ENCODE measurements around the gene NCAPH2. TPM values are rescaled to one million over a fixed set of nuclear protein-coding genes. Genes with fewer than 3 reads are reported as not detected.
"Not testable (repeated sequence)": the region's sequence is repeated elsewhere in the genome, so short reads cannot be mapped to it uniquely, and the experiment has no call there.

The NCAPH2 gene
- polyA plus RNA-seq, 6 donors from 2014 or later: 33.9 to 43.3 (median 37.6) TPM

DNA sequence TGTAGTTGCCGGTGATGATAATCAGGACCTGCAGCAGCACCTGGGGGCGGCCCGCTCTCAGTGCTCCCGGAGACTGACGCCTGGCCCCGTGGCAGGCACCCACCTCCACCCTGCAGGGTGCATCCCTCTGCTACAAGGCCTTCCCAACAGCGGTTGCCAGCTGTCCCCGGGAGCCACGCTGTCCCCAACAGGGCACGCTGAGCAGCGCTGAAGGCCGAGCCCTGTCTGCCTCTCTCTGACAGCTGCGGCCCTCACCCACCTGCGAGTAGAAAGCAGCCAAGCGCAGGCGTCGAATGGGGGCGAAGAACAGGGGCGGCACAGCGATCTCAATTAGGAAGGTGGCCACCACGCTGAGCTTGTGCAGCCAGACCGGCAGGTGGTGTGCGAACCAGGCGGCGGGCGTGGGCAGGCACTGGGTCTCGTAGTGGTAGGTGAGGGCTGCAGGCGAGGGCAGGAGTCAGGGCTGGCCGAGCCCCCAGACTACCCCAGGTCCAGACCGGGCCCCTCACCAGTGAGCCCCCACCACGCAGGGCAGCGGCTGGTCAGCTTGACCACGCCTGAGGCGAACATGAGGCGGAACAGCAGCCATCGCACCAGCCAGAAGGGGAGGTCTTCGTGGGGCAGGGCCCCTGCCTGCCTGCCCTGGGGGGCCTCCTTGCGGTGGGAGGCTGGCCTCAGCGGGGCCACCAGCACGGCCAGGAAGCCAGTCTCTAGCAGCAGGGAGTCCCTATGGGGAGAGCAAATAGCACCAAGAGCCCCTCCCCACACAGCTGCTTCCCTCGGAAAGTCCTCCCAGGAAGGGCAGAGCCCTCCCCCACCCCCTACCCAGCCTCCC, 2.0 kb upstream of the NCAPH2 start:
- H3K27ac Mint-ChIP-seq: peak overlapping the region in 2 of 6 donors; percentile 51 to 57
- no peaks in the 10 kb centered on the region for H3K36me3 Mint-ChIP-seq
- ATAC-seq (ENCODE audit: low read depth in 2 of 2) (no peak), DNase-seq (no peak)
- H3K4me3 Mint-ChIP-seq: peak overlapping the region in 7 of 8 donors; percentile 73 to 98 (median 96)
- H3K4me1 Mint-ChIP-seq: peaks cover 18 to 20% (median 19%) of the 10 kb centered on the region in 3 donors
- H3K9me3 Mint-ChIP-seq: no peaks in the 10 kb centered on the region
- H3K27me3 Mint-ChIP-seq: no peaks in the 10 kb centered on the region

GRCh38 chr22:50506611-50507420, 1.2 kb upstream of the NCAPH2 start:
- no peaks in the 10 kb centered on the region for H3K9me3 Mint-ChIP-seq
- H3K27ac Mint-ChIP-seq: peak overlapping the region; percentile 92 to 99 (median 96)
- ATAC-seq (ENCODE audit: low read depth in 2 of 2) (no peak), DNase-seq (no peak)
- peak overlapping the region; percentile 95 to 98 (median 96) for H3K4me3 Mint-ChIP-seq
- H3K4me1 Mint-ChIP-seq: peaks cover 18 to 20% (median 19%) of the 10 kb centered on the region in 3 donors
- no peaks in the 10 kb centered on the region for H3K27me3 Mint-ChIP-seq
- H3K36me3 Mint-ChIP-seq: no peaks in the 10 kb centered on the region

- peak within 1 kb of the TSS; percentile 95 to 99 (median 99) for H3K27ac Mint-ChIP-seq
- H3K4me3 Mint-ChIP-seq: peak within 1 kb of the TSS; percentile 95 to 98 (median 96)
- DNase-seq (peak; percentile 87), ATAC-seq (ENCODE audit: low read depth in 2 of 2) (peak; percentile 72 to 74)
- H3K4me1 Mint-ChIP-seq: peaks cover 18 to 24% (median 20%) of the 10 kb centered on the region in 3 donors
- H3K36me3 Mint-ChIP-seq: no peaks in the 10 kb centered on the region
- no peaks in the 10 kb centered on the region for H3K9me3 Mint-ChIP-seq
- H3K27me3 Mint-ChIP-seq: no peaks in the 10 kb centered on the region
Observed at GRCh38 chr22:50507421-50507990, 518 bp upstream of the NCAPH2 start, which contains the start of gene LMF2. LMF2 (minus strand) TSS chr22:50507702; CDS start chr22:50507675, 27 bp downstream.

GRCh38 chr22:50508897-50509296, 873 bp downstream of the NCAPH2 start:
- ATAC-seq (ENCODE audit: low read depth in 2 of 2): no peak

GRCh38 chr22:50513175-50513574, 5.2 kb downstream of the NCAPH2 start:
- Mint-ChIP-seq H3K4me3 (no peak overlapping the region), H3K27me3 (no peaks in the 10 kb centered on the region), H3K36me3 (peaks cover 0 to 5% of the 10 kb centered on the region in 2 donors), H3K9me3 (no peaks in the 10 kb centered on the region), H3K27ac (no peak overlapping the region), H3K4me1 (peaks cover 28 to 35% (median 31%) of the 10 kb centered on the region in 3 donors)
- DNase-seq (no peak), ATAC-seq (ENCODE audit: low read depth in 2 of 2) (no peak)

More at GRCh38 chr22:50508897-50509296, 873 bp downstream of the NCAPH2 start:
- no peaks in the 10 kb centered on the region for H3K9me3 Mint-ChIP-seq
- DNase-seq: no peak
- H3K36me3 Mint-ChIP-seq: no peaks in the 10 kb centered on the region
- no peaks in the 10 kb centered on the region for H3K27me3 Mint-ChIP-seq
- H3K4me3 Mint-ChIP-seq: peak overlapping the region; percentile 91 to 98 (median 96)
- peak overlapping the region; percentile 94 to 99 (median 98) for H3K27ac Mint-ChIP-seq
- peaks cover 18 to 26% (median 23%) of the 10 kb centered on the region in 3 donors for H3K4me1 Mint-ChIP-seq

- ATAC-seq (ENCODE audit: low read depth in 2 of 2) (no peak), DNase-seq (no peak)
- Mint-ChIP-seq H3K36me3 (peaks cover 0 to 5% of the 10 kb centered on the region in 2 donors), H3K9me3 (no peaks in the 10 kb centered on the region), H3K4me3 (peak overlapping the region in 1 of 8 donors; percentile 27), H3K4me1 (peaks cover 16 to 23% (median 20%) of the 10 kb centered on the region in 3 donors), H3K27me3 (no peaks in the 10 kb centered on the region), H3K27ac (no peak overlapping the region)
Observed at GRCh38 chr22:50516068-50516467, 8.0 kb downstream of the NCAPH2 start.

- DNase-seq (no peak), ATAC-seq (ENCODE audit: low read depth in 2 of 2) (no peak)
- H3K9me3 Mint-ChIP-seq: no peaks in the 10 kb centered on the region
- H3K4me1 Mint-ChIP-seq: peaks cover 17 to 23% (median 20%) of the 10 kb centered on the region in 3 donors
- no peak overlapping the region for H3K4me3 Mint-ChIP-seq
- H3K27ac Mint-ChIP-seq: no peak overlapping the region
- peaks cover 0 to 5% of the 10 kb centered on the region in 2 donors for H3K36me3 Mint-ChIP-seq
- no peaks in the 10 kb centered on the region for H3K27me3 Mint-ChIP-seq
Observed at GRCh38 chr22:50516891-50517290, 8.9 kb downstream of the NCAPH2 start.

- Mint-ChIP-seq H3K9me3 (no peaks in the 10 kb centered on the region), H3K4me1 (peaks cover 17 to 25% (median 22%) of the 10 kb centered on the region in 3 donors), H3K36me3 (peaks cover 0 to 5% of the 10 kb centered on the region in 2 donors), H3K27me3 (no peaks in the 10 kb centered on the region), H3K4me3 (no peak overlapping the region), H3K27ac (no peak overlapping the region)
- DNase-seq: no peak
- ATAC-seq (ENCODE audit: low read depth in 2 of 2): no peak
Observed at GRCh38 chr22:50517495-50518260, 9.7 kb downstream of the NCAPH2 start.

- H3K27me3 Mint-ChIP-seq: no peaks in the 10 kb centered on the region
- peaks cover 17 to 25% (median 22%) of the 10 kb centered on the region in 3 donors for H3K4me1 Mint-ChIP-seq
- DNase-seq (no peak), ATAC-seq (ENCODE audit: low read depth in 2 of 2) (no peak)
- H3K9me3 Mint-ChIP-seq: no peaks in the 10 kb centered on the region
- no peak overlapping the region for H3K27ac Mint-ChIP-seq
- peaks cover 0 to 5% of the 10 kb centered on the region in 2 donors for H3K36me3 Mint-ChIP-seq
- no peak overlapping the region for H3K4me3 Mint-ChIP-seq
Observed at GRCh38 chr22:50518606-50519005, 10.6 kb downstream of the NCAPH2 start.

DNA sequence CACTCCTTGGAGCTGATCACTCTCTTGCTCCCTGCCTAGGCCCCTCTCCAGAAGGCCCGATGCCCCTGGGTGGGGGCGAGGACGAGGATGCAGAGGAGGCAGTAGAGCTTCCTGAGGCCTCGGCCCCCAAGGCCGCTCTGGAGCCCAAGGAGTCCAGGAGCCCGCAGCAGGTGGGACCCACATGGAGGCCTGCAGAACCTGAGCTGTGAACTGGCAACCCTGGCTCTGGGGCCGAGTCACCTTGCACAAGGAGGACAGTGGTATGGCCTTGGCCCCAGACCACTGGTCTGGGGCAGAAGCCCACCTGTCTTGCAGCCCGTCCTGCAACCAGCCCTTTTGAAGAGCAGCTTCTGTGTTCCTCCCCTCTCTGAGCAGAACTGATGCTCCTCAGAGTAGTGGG, 11.1 kb downstream of the NCAPH2 start:
- Mint-ChIP-seq H3K36me3 (peaks cover 0 to 5% of the 10 kb centered on the region in 2 donors), H3K27me3 (no peaks in the 10 kb centered on the region), H3K9me3 (no peaks in the 10 kb centered on the region), H3K4me1 (peaks cover 17 to 21% (median 18%) of the 10 kb centered on the region in 3 donors), H3K4me3 (no peak overlapping the region), H3K27ac (no peak overlapping the region)
- DNase-seq (no peak), ATAC-seq (ENCODE audit: low read depth in 2 of 2) (no peak)

DNA sequence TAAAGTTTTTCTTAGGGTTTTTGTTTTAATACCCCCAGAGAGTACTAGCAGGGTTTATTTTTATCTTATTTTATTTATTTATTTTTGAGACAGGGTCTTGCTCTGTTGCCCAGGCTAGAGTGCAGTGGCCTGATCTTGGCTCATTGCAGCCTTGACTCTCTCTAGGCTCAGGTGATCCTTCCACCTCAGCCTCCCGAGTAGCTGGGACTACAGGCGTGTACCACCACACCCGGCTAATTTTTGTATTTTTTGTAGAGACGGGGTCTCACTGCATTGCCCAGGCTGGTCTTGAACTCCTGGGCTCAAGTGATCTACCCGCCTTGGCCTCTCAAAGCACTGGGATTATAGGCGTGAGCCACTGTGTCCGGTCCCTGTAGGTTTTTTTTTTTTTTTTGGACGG, 12.2 kb downstream of the NCAPH2 start:
- H3K4me3 Mint-ChIP-seq; DNase-seq; H3K36me3 Mint-ChIP-seq; ATAC-seq (ENCODE audit: low read depth in 2 of 2); H3K27ac Mint-ChIP-seq; H3K9me3 Mint-ChIP-seq; H3K27me3 Mint-ChIP-seq: not testable (repeated sequence)
- H3K4me1 Mint-ChIP-seq: peaks cover 17 to 24% (median 18%) of the 10 kb centered on the region in 3 donors

DNA sequence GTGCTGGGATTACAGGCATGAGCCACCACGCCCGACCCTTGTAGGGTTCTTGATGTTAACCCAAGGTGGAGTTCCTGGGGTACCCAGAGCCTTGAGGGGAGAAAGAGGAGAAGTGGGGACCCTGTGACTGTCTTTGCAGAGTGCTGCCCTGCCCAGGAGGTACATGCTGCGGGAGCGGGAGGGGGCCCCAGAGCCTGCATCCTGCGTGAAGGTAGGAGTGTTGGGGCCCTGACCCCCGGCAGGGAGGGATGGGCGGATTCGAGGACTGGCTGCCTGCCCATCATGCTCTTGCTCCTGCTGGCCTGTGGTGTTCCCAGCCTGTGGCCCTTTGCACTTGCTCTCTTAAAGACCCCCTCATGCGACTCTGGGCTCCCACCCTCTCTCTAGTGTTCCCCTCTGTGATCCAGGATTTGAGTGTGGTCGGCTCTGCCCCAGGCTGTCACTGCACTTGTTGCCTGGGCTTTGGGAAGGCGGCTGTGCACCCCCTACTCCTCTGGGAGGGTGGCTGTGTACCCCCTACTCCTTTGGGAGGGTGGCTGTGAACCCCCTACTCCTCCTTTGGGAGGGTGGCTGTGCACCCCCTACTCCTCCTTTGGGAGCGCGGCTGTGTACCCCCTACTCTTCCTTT, 12.9 kb downstream of the NCAPH2 start:
- no peaks in the 10 kb centered on the region for H3K27me3 Mint-ChIP-seq
- peak overlapping the region in 1 of 6 donors; percentile 56 for H3K27ac Mint-ChIP-seq
- H3K4me1 Mint-ChIP-seq: peaks cover 12 to 23% (median 13%) of the 10 kb centered on the region in 3 donors
- DNase-seq (no peak), ATAC-seq (ENCODE audit: low read depth in 2 of 2) (no peak)
- H3K9me3 Mint-ChIP-seq: no peaks in the 10 kb centered on the region
- no peak overlapping the region for H3K4me3 Mint-ChIP-seq
- no peaks in the 10 kb centered on the region for H3K36me3 Mint-ChIP-seq
